Measurements from ENCODE around the gene TMEM243. TPM values are rescaled to one million over a fixed set of nuclear protein-coding genes. Genes with fewer than 3 reads are reported as not detected.
"Not testable (repeated sequence)": the region's sequence is repeated elsewhere in the genome, so short reads cannot be mapped to it uniquely, and the experiment has no call there.

TMEM243 gene, protein sequence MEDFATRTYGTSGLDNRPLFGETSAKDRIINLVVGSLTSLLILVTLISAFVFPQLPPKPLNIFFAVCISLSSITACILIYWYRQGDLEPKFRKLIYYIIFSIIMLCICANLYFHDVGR
- 10 to 100 TPM in 3 of 4 donors, 1 to 10 TPM in 1; 8.9 to 42.2 (median 19.1) TPM for total RNA-seq

DNA sequence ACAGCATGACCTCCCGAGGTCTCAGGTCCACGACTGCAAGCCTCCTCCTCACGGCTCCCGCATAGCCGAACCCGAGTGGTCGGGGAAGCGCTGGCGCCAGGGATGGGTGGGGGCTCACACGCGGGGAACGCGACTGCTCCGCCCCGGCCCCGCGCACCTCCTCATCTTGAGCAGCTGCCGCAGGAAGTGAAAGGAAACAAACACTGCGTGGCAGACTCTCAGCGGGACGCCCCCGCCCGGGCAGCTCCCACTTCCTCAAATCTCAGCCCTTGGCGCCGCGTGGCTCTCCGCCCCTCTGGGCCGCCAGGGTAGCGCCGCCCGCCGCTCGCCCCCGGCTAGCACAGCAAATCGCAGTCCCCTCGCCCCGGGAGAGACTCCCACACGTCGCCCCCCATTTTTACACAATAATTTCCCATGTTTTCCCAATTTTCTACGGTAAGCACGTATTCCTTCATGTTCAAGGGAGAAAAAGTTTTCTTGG, at the start of gene TMEM243:
Gene TMEM243 (minus strand): TSS at position 188 of the 481 bp plus-strand sequence. CDS start 229 bp downstream, outside the sequence.
- DNase-seq: peak; percentile 17
- 1 to 2% methylated on average over 12 to 33 of the region's 41 CpGs for WGBS, 2 donors
- Histone ChIP-seq H3K27ac (peak within 1 kb of the TSS; percentile 82 to 94 (median 88)), H3K4me1 (peaks cover 0 to 49% (median 11%) of the 10 kb centered on the region in 3 donors), H3K4me3 (peak within 1 kb of the TSS; percentile 66 to 95 (median 81)), H3K27me3 (peaks cover 0 to 7% (median 0%) of the 10 kb centered on the region in 4 donors), H3K9me3 (no peaks in the 10 kb centered on the region), H3K36me3 (peaks cover 0 to under 1% (median 0%) of the 10 kb centered on the region in 3 donors)
- intact Hi-C loops (cut with DNase I): loop anchor here (10.0 kb wide), 1 partner anchor 55 kb away; no protein-coding TSS in a partner anchor
- TF ChIP-seq, protein P1, sequence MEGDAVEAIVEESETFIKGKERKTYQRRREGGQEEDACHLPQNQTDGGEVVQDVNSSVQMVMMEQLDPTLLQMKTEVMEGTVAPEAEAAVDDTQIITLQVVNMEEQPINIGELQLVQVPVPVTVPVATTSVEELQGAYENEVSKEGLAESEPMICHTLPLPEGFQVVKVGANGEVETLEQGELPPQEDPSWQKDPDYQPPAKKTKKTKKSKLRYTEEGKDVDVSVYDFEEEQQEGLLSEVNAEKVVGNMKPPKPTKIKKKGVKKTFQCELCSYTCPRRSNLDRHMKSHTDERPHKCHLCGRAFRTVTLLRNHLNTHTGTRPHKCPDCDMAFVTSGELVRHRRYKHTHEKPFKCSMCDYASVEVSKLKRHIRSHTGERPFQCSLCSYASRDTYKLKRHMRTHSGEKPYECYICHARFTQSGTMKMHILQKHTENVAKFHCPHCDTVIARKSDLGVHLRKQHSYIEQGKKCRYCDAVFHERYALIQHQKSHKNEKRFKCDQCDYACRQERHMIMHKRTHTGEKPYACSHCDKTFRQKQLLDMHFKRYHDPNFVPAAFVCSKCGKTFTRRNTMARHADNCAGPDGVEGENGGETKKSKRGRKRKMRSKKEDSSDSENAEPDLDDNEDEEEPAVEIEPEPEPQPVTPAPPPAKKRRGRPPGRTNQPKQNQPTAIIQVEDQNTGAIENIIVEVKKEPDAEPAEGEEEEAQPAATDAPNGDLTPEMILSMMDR (IDR thresholded peaks at IDR 0.05): peak in 2 of 6 experiments; percentile 18 to 23
- peak in 2 of 4 donors; percentile 42 to 82 for TF ChIP-seq POLR2A (IDR thresholded peaks at IDR 0.05)

DNA sequence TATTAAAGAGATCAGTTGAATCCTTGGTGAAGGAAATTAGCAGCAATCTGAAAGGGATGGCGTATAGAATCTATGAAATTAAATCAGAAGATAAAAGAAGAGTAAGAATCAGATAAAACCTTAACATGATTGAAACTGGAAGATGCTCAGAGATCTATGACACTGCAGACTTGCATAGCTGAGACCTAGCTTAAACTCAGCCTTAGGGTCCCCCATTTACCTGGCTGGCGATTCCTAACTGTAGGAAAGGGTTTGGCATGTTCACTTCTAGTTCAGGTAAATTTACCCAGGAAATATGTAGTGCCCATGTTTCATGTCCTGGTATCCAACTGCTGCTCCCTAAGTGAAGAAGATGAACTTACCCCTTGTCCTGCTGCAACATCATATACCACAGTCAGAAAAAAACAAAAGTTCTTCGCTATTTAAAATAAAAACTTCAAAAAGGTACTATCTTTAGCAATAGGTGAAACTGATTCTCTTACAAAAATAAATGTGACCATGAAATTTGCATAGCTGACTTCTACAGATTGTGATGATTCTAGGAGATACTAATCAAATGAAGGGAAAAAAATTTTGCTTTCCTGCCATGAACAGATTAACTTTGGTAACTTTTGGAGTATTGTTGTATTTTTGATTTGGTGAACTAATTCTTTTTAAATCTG, 47.8 kb upstream of the TMEM243 start:
- TF ChIP-seq, protein P1 (IDR thresholded peaks at IDR 0.05): no peak
- TF ChIP-seq POLR2A (IDR thresholded peaks at IDR 0.05): no peak
- H3K36me3 ChIP-seq: no peaks in the 10 kb centered on the region
- no peaks in the 10 kb centered on the region for H3K4me1 ChIP-seq
- WGBS, 2 donors: 74 to 83% methylated on average over 3 of the region's 3 CpGs
- intact Hi-C loops (cut with DNase I): no loop called here
- H3K9me3 ChIP-seq: no peaks in the 10 kb centered on the region
- H3K27me3 ChIP-seq: no peaks in the 10 kb centered on the region
- DNase-seq: no peak
- H3K27ac ChIP-seq: no peak overlapping the region
- H3K4me3 ChIP-seq: no peak overlapping the region

DNA sequence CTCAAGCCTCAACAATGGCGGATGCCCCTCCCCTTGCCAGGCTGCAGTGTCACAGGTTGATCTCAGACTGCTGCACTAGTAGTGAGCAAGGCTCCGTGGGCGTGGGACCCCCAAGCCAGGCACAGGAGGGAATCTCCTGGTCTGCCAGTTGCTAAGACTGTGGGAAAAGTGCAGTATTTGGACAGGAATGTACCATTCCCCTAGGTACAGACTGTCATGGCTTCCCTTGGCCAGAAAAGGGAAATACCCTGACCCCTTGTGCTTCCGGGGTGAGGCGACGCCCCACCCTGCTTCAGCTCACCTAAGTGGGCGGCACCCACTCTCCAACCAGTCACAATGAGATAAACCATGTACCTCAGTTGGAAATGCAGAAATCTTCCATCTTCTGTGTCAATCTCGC, 44.0 kb upstream of the TMEM243 start:
- no peak for DNase-seq
- TF ChIP-seq, protein P1 (IDR thresholded peaks at IDR 0.05): no peak
- TF ChIP-seq POLR2A (IDR thresholded peaks at IDR 0.05): no peak
- Histone ChIP-seq H3K36me3 (no peaks in the 10 kb centered on the region), H3K27me3 (no peaks in the 10 kb centered on the region), H3K27ac (no peak overlapping the region), H3K9me3 (no peaks in the 10 kb centered on the region), H3K4me1 (no peaks in the 10 kb centered on the region), H3K4me3 (no peak overlapping the region)
- 70 to 86% methylated on average over 2 to 6 of the region's 8 CpGs for WGBS, 2 donors
- intact Hi-C loops (cut with DNase I): no loop called here

DNA sequence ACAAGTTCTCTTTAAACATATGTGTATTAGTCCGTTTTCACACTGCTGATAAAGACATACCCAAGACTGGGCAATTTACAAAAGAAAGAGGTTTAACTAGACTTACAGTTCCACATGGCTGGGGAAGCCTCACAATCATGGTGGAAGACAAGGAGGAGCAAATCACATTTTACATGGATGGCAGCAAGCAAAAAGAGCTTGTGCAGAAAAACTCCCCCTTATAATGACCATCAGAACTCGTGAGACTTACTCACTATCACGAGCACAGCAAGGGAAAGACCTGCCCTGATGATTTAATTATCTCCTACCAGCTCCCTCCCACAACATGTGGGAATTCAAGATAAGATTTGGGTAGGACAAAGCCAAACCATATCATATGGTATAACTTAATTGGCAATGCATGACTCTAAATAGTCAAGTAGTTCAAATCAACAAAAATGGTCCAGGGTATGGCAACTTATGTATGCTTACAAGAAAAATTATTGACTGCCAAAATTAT, 34.1 kb upstream of the TMEM243 start:
- H3K4me3 ChIP-seq: no peak overlapping the region
- H3K36me3 ChIP-seq: no peaks in the 10 kb centered on the region
- no peak for TF ChIP-seq POLR2A (IDR thresholded peaks at IDR 0.05)
- TF ChIP-seq, protein P1 (IDR thresholded peaks at IDR 0.05): no peak
- no peaks in the 10 kb centered on the region for H3K4me1 ChIP-seq
- intact Hi-C loops (cut with DNase I): no loop called here
- DNase-seq: no peak
- WGBS, 2 donors: 77 to 86% methylated on average over 3 of the region's 3 CpGs
- H3K27me3 ChIP-seq: no peaks in the 10 kb centered on the region
- H3K9me3 ChIP-seq: no peaks in the 10 kb centered on the region
- H3K27ac ChIP-seq: no peak overlapping the region

DNA sequence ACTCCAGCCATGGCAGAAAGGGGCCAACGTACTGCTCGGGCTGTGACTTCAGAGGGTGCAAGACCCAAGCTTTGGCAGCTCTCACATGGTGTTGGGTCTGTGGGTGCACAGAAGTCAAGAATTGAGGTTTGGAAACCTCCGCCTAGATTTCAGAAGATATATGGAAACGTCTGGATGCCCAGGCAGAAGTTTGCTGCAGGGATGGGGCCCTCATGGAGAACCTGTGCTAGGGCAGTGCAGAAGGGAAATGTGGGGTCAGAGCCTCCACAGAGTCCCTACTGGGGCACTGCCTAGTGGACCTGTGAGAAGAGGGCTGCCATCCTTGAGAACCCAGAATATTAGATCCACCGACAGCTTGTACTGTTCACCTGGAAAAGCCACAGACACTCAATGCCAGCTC, 26.1 kb upstream of the TMEM243 start:
- DNase-seq; H3K27me3 ChIP-seq; H3K4me1 ChIP-seq; H3K4me3 ChIP-seq; intact Hi-C loops (cut with DNase I); H3K36me3 ChIP-seq; H3K27ac ChIP-seq: not testable (repeated sequence)
- peaks cover 0 to 11% (median 0%) of the 10 kb centered on the region in 3 donors for H3K9me3 ChIP-seq
- 68 to 100% methylated on average over 2 of the region's 5 CpGs for WGBS, 2 donors

DNA sequence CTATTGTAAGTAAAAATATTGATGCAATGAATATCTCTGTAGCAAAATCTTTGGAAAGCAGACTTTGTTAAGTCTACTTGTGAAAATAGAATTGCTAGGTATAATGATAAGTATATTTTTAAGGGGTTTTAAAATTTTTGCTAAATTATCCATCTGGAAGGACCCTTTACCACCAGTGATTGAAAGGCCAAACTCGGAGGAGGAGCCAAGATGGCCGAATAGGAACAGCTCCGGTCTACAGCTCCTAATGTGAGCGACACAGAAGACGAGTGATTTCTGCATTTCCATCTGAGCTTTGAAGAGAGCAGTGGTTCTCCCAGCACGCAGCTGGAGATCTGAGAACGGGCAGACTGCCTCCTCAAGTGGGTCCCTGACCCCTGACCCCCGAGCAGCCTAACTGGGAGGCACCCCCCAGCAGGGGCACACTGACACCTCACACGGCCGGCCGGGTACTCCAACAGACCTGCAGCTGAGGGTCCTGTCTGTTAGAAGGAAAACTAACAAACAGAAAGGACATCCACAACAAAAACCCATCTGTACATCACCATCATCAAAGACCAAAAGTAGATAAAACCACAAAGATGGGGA, 19.0 kb upstream of the TMEM243 start:
- H3K4me1 ChIP-seq, H3K27ac ChIP-seq, H3K27me3 ChIP-seq, H3K9me3 ChIP-seq, H3K4me3 ChIP-seq, DNase-seq, H3K36me3 ChIP-seq: not testable (repeated sequence)
- intact Hi-C loops (cut with DNase I): loop anchor here (5.0 to 10.0 kb wide), 2 partner anchors 296 to 314 kb away; no protein-coding TSS in a partner anchor
- 69 to 80% methylated on average over 5 of the region's 11 CpGs for WGBS, 2 donors

Data from esophagus squamous epithelium (tissue), 5 donors.